Activated T-cell treated with anti-CD3 and anti-CD28 coated beads, Interleukin-2, amount 50 U/mL, for 24 hours (primary cell): ENCODE data around the gene TMEM72.

Experiments
- DNase-seq: peaks from one replicate; pipeline ENCODE4 v3.0.0-alpha.2; 2020
- H3K27ac Mint-ChIP-seq: 2 replicates; pipeline ENCODE4 v1.8.0; 2020; ENCODE audit warnings: mild to moderate bottlenecking, mixed read lengths
- H3K27me3 Mint-ChIP-seq: 2 replicates; pipeline ENCODE4 v1.8.0; 2020; ENCODE audit warnings: mixed read lengths
- H3K36me3 Mint-ChIP-seq: 2 replicates; pipeline ENCODE4 v1.8.0; 2020; ENCODE audit warnings: low read depth, mixed read lengths
- H3K4me1 Mint-ChIP-seq: 2 replicates; pipeline ENCODE4 v1.8.0; 2020; ENCODE audit warnings: low read depth, mixed read lengths
- H3K4me3 Mint-ChIP-seq: 2 replicates; pipeline ENCODE4 v1.8.0; 2020; ENCODE audit warnings: mild to moderate bottlenecking, moderate library complexity, mixed read lengths
- H3K9me3 Mint-ChIP-seq: 2 replicates; pipeline ENCODE4 v1.8.0; 2020; ENCODE audit warnings: mixed read lengths

Gene TMEM72

GRCh38 chr10:44931621-44932516 is 20.7 kb downstream of the TMEM72 start:
- Mint-ChIP-seq H3K27ac (no peak overlapping the region), H3K9me3 (no peaks in the 10 kb centered on the region)
- no peak for DNase-seq

DNA sequence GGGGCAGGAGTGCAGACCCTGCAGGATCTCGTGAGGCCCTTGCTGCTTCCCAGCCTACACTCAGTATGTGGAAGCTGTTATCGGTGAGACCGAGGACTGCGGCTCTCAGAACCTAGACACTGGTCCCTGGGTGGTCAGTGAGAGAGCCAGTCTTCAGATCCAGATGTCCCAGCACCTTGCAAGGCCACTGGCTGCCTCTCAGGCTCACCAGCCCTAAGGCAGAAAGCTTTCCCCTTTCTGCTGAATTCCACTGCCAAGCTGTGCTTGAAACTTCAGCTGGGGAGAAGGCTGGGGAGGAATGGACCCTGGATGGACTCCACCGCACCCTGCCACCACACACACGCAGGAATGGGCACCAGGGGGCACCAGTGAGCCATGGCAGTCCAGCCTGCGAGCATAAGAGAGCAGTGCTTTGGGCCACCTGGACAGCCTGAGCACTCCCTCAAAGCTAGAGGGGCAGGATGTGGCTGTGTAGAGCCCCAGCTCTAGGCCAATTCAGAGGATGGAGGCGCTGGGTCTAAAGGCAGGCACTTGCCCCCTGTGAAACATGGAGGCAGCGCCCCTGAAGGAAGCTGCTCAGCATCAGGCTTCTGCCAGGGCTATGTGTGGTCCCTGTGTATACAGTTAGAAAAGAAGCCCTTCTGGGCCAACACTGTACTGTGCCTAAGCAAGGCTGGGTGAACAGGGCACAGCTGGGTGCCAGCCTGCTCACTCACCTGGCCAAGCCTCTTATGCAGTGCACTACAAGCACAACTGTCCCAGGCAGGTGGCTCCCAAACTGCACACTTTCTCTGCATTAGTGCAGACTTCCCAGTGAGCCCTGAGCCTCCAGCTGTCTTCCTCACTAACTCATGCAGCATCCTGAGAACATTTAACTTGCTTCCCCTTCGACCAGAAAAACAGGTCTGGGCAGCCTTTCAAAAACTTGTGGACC is 21.6 kb downstream of the TMEM72 start:
- H3K36me3 Mint-ChIP-seq, result no peaks in the 10 kb centered on the region
- peaks cover 2% of the 10 kb centered on the region for H3K4me1 Mint-ChIP-seq
- no peaks in the 10 kb centered on the region for H3K9me3 Mint-ChIP-seq
- no peak overlapping the region for H3K4me3 Mint-ChIP-seq
- H3K27me3 Mint-ChIP-seq, result peaks cover 2% of the 10 kb centered on the region
- DNase-seq, result peak; percentile 89
- no peak overlapping the region for H3K27ac Mint-ChIP-seq

More at GRCh38 chr10:44931621-44932516, 20.7 kb downstream of the TMEM72 start:
- Mint-ChIP-seq H3K4me3 (no peak overlapping the region), H3K4me1 (peaks cover 2% of the 10 kb centered on the region), H3K27me3 (peaks cover 2% of the 10 kb centered on the region), H3K36me3 (no peaks in the 10 kb centered on the region)

DNA sequence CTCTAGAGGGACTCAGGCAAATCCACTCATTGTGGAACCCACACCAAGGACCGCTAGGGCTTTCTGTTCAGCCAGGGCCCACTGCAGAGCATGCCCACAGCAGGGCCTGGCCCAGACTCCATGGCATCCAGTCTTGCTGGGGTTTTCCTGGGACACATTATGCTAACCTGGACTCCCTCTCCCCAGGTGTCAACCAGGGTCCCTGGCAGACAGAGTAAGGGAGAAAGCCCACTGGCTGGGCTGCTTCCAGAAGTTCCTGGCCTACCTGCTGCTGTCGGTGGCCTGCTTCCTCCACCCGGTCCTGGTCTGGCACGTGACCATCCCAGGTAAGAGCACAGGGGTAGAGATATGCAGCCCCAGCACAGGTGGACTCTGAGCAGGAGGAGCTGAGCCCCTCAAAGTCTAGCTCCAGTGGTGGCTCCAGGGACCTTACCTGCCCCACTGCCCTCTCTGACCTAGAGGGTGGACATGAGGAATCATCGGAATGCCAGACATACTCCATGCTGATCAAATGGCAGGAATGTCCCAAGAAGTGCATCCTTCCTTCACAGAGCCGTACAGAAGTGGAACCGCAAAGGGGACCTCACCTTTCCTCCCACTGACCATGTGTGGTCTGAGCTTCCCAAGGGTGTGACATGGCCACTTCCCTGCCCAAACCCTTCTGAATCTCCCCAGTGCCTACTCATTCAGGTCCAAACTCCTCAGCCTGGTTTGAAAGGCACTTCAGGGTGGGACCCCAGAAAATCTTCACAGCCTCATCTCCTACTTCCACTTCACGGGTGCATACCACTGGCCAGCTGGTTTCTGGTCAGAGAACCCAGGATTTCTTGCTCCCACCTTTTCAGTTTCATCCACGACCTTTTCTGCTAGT is 22.5 kb downstream of the TMEM72 start:
- Mint-ChIP-seq H3K4me1 (peaks cover 2% of the 10 kb centered on the region), H3K4me3 (no peak overlapping the region), H3K9me3 (peaks cover 2% of the 10 kb centered on the region), H3K27ac (no peak overlapping the region), H3K36me3 (no peaks in the 10 kb centered on the region), H3K27me3 (peaks cover 5% of the 10 kb centered on the region)
- DNase-seq, result no peak

- Mint-ChIP-seq H3K27me3 (peaks cover 9% of the 10 kb centered on the region), H3K4me3 (no peak overlapping the region), H3K9me3 (peaks cover 7% of the 10 kb centered on the region)
These were observed 23.5 kb downstream of the TMEM72 start for GRCh38 chr10:44934416-44935200.

GRCh38 chr10:44935201-44935965 is 24.2 kb downstream of the TMEM72 start:
- Mint-ChIP-seq H3K4me3 (no peak overlapping the region), H3K27ac (no peak overlapping the region)
- no peak for DNase-seq

More at GRCh38 chr10:44934416-44935200, 23.5 kb downstream of the TMEM72 start:
- Mint-ChIP-seq H3K36me3 (no peaks in the 10 kb centered on the region), H3K4me1 (peaks cover 2% of the 10 kb centered on the region), H3K27ac (no peak overlapping the region)
- no peak for DNase-seq

DNA sequence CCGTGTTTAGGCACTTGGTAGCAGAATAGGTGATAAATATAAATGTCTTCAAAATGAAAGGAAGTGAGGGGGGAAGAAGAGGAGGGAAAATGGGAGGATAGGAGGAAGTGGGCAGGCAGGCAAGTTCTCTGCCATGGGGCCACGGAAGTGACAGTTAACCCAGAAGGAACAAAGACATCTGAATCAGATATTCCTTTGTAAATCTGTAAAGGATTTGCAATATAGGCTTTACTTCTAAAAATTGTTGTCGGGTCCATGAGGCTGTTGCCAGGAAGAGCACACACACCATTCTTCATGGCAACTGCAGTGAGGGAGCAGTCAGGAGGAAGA is 24.8 kb downstream of the TMEM72 start:
- Mint-ChIP-seq H3K36me3 (no peaks in the 10 kb centered on the region), H3K27me3 (peaks cover 18% of the 10 kb centered on the region), H3K4me3 (no peak overlapping the region), H3K27ac (no peak overlapping the region), H3K4me1 (peaks cover 2% of the 10 kb centered on the region), H3K9me3 (peaks cover 9% of the 10 kb centered on the region)
- no peak for DNase-seq

More at GRCh38 chr10:44935201-44935965, 24.2 kb downstream of the TMEM72 start:
- H3K4me1 Mint-ChIP-seq, result peaks cover 2% of the 10 kb centered on the region
- peaks cover 9% of the 10 kb centered on the region for H3K9me3 Mint-ChIP-seq
- peaks cover 14% of the 10 kb centered on the region for H3K27me3 Mint-ChIP-seq
- H3K36me3 Mint-ChIP-seq, result no peaks in the 10 kb centered on the region

DNA sequence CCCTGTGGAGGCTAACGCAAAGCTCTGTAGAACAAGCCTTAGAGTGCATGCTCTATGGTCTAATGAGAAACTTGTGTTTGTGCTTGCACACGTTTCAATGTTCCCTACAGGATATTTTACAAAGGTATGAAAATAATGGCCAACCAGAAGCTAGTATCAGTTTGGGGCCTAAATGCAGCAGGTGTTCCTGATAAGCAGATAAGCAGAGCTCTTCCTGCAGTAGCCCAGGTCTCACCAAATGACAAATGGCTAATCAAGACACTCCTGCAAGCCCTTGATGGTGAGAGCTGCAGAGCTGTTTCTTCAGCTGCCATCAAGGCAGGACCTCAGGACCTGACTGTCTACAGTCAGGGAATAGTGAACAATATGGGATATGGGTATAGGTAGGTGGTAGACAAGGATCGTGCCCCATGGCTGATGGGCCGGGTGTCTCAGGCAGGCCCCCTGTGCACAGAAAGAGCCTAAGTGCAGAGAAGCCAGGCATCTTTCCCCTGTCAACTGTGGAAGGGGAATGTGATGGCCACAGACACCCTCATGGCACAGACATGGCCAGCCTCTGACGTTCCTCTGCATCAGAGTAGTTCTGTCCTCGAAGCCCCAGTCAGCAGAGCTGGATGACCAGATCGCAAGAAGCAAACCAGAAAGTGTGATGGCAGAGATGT is 25.3 kb downstream of the TMEM72 start:
- peaks cover 2% of the 10 kb centered on the region for H3K4me1 Mint-ChIP-seq
- peaks cover 12% of the 10 kb centered on the region for H3K9me3 Mint-ChIP-seq
- H3K27me3 Mint-ChIP-seq, result peaks cover 23% of the 10 kb centered on the region
- DNase-seq, result no peak
- no peaks in the 10 kb centered on the region for H3K36me3 Mint-ChIP-seq
- no peak overlapping the region for H3K27ac Mint-ChIP-seq
- no peak overlapping the region for H3K4me3 Mint-ChIP-seq

DNA sequence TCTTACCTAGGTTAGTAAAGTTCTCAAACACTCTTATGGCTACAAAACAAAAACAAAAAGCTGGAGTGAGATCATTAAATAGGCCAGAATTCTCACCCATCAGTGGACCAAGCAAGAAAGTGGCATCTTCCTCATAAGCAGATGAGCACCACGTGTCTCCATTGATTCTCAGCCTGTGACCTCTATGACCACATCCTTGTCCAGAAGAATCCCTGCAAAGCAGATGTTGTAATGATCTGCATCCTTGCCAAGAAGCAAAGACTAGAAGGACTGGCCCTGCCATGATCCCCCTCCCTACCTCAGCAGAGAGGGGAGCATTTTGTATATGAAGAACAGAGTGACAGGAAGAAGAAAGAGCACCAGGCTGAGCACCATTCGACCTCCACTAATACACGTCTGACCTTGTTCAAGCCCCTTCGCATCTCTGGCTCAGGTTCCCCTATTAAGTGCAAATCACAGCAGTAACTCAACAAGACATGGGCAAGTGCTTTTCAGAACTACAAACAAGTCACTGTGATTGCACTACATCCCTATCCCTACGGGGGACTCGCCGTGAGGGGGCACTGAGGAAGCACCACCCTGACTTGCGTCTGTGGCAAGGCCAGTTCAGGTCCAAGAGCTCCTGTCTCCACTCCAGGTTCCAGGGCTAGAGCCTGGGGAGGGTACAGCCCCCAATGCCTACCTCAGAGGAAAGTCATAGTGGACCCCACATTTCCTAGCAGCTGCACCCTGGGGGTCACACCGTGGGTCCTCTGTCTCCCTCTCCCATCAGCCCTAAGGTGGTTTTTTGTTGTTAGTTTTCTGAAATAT is 26.3 kb downstream of the TMEM72 start:
- Mint-ChIP-seq H3K9me3 (peaks cover 13% of the 10 kb centered on the region), H3K27ac (no peak overlapping the region), H3K36me3 (no peaks in the 10 kb centered on the region), H3K4me3 (no peak overlapping the region), H3K27me3 (peaks cover 25% of the 10 kb centered on the region), H3K4me1 (peaks cover 2% of the 10 kb centered on the region)
- no peak for DNase-seq

GRCh38 chr10:44938956-44939355 is 27.8 kb downstream of the TMEM72 start:
- DNase-seq, result no peak
- H3K4me3 Mint-ChIP-seq, result no peak overlapping the region
- peaks cover 31% of the 10 kb centered on the region for H3K27me3 Mint-ChIP-seq
- H3K27ac Mint-ChIP-seq, result no peak overlapping the region
- no peaks in the 10 kb centered on the region for H3K36me3 Mint-ChIP-seq
- H3K9me3 Mint-ChIP-seq, result peaks cover 13% of the 10 kb centered on the region
- H3K4me1 Mint-ChIP-seq, result peaks cover 2% of the 10 kb centered on the region

DNA sequence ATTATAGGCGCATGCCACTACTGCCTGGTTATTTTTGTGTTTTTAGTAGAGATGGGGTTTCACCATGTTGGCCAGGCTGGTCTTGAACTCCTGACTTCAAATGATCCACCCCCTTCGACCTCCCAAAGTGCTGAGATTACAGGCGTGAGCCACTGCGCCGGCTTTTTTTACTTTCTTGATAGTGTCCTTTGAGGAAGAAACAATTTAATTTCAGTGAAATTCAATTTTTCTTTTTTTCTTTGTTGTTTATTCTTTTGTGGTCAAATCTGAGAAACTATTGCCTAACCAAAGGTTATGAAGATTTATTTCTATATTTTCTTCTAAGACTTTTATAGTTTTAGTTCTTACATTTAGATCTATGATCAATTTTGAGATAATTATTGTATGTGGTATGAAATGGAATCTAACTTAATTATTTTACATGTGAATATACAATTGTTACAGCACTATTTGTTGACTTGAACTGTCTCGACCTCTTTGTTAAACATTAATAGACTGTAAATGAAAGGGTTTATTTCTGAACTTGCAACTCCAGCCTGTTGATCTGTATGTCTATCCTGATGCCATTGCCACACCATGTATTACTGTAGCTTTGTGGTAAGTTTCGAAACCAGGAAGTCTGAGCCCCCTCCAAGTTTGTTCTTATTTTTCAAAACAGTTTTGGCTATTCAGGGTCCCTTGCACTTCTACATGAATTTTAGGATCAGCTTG is 28.7 kb downstream of the TMEM72 start:
- Mint-ChIP-seq H3K9me3 (peaks cover 21% of the 10 kb centered on the region), H3K4me3 (no peak overlapping the region), H3K27me3 (peaks cover 35% of the 10 kb centered on the region)

GRCh38 chr10:44944354-44944753 is 33.2 kb downstream of the TMEM72 start:
- no peak overlapping the region for H3K27ac Mint-ChIP-seq
- H3K36me3 Mint-ChIP-seq, result no peaks in the 10 kb centered on the region
- H3K9me3 Mint-ChIP-seq, result peaks cover 20% of the 10 kb centered on the region
- H3K4me3 Mint-ChIP-seq, result no peak overlapping the region
- no peak for DNase-seq
- H3K4me1 Mint-ChIP-seq, result peaks cover 1% of the 10 kb centered on the region
- H3K27me3 Mint-ChIP-seq, result peaks cover 28% of the 10 kb centered on the region

More for the DNA sequence above, 28.7 kb downstream of the TMEM72 start:
- Mint-ChIP-seq H3K4me1 (peaks cover 2% of the 10 kb centered on the region), H3K27ac (no peak overlapping the region), H3K36me3 (no peaks in the 10 kb centered on the region)
- DNase-seq, result no peak
